GM18867 (cell line): Measurements from ENCODE around the gene SOX2.
A peak's percentile ranks its signal among the peaks of the same experiment; 100 is the strongest.

Source experiments
- ATAC-seq: cut with Tn5 transposase; IDR thresholded peaks from one replicate; pipeline ENCODE4 v1.9.1; 2021; ENCODE audit warnings: mild to moderate bottlenecking, moderate library complexity; ENCODE audit not compliant: unreplicated experiment

The SOX2 gene

GRCh38 chr3:181704421-181705085 is 7.2 kb upstream of the SOX2 start:
- ATAC-seq, result no peak

GRCh38 chr3:181705086-181705480 is 6.6 kb upstream of the SOX2 start:
- no peak for ATAC-seq

- ATAC-seq, result no peak
Observed at GRCh38 chr3:181707980-181708379, 3.7 kb upstream of the SOX2 start.

GRCh38 chr3:181709537-181710279 is 2.0 kb upstream of the SOX2 start:
- peak; percentile 44 for ATAC-seq

GRCh38 chr3:181710345-181711291 is 1.1 kb upstream of the SOX2 start:
- ATAC-seq, result no peak

- ATAC-seq, result no peak
Observed at GRCh38 chr3:181712226-181712552, 464 bp downstream of the SOX2 start.

GRCh38 chr3:181712553-181713279 is 991 bp downstream of the SOX2 start:
- no peak for ATAC-seq

GRCh38 chr3:181713280-181713647 is 1.5 kb downstream of the SOX2 start:
- ATAC-seq, result no peak

- ATAC-seq, result no peak
Observed at GRCh38 chr3:181713676-181714612, 2.2 kb downstream of the SOX2 start.

GRCh38 chr3:181715571-181716340 is 4.0 kb downstream of the SOX2 start:
- no peak for ATAC-seq

- no peak for ATAC-seq
Observed at GRCh38 chr3:181716966-181717365, 5.2 kb downstream of the SOX2 start.

GRCh38 chr3:181717549-181718171 is 5.9 kb downstream of the SOX2 start:
- no peak for ATAC-seq

- ATAC-seq, result no peak
Observed at GRCh38 chr3:181718369-181718768, 6.6 kb downstream of the SOX2 start.

- no peak for ATAC-seq
Observed at GRCh38 chr3:181718987-181719911, 7.5 kb downstream of the SOX2 start.

GRCh38 chr3:181719991-181720680 is 8.4 kb downstream of the SOX2 start:
- no peak for ATAC-seq

- no peak for ATAC-seq
Observed at GRCh38 chr3:181721046-181721875, 9.5 kb downstream of the SOX2 start.
